Peyer's patch (tissue), 4 donors: ENCODE measurements around the gene AKT1. TPM values are rescaled to one million over a fixed set of nuclear protein-coding genes. Genes with fewer than 3 reads are reported as not detected.
A peak's percentile ranks its signal among the peaks of the same experiment; 100 is the strongest.

Source experiments
- DNase-seq, 3 donors: peaks; one replicate each; pipeline ENCODE4 v3.0.0-alpha.2; 2017 to 2019
- H3K27ac ChIP-seq, 4 donors: fragments of 200-600 bp; sonication (generic); one replicate each; pipeline ENCODE4 v1.5.1; 2016 to 2019
- H3K27me3 ChIP-seq, 2 donors: fragments of 200-600 bp; sonication (generic); one replicate each; pipeline ENCODE4 v1.5.1; 2019
- H3K36me3 ChIP-seq, 3 donors: fragments of 200-600 bp; sonication (generic); one replicate each; pipeline ENCODE4 v1.5.1; 2016 to 2019
- H3K4me1 ChIP-seq, 4 donors: fragments of 200-600 bp; sonication (generic); one replicate each; pipeline ENCODE4 v1.5.1; 2016 to 2019
- H3K4me3 ChIP-seq, 4 donors: fragments of 200-600 bp; sonication (generic); 1 replicate in 3 of 4; 2 replicates in 1 of 4; pipeline ENCODE4 v1.5.1; 2016 to 2019; ENCODE audit warnings: mild to moderate bottlenecking in 1 of 4
- H3K9me3 ChIP-seq, 4 donors: fragments of 200-600 bp; sonication (generic); one replicate each; pipeline ENCODE4 v1.5.1; 2016 to 2019; ENCODE audit warnings: mild to moderate bottlenecking in 1 of 4
- CTCF ChIP-seq, 6 experiments: fragments of 450-650 bp in 4 of 6; fragments of 200-600 bp in 2 of 6; sonication (generic) in 1 of 6; IDR thresholded peaks; one replicate each; pipeline ENCODE4 v1.5.1; 2017 to 2019; ENCODE audit warnings: antibody characterized with exemption in 6 of 6, mild to moderate bottlenecking in 3 of 6, moderate library complexity in 1 of 6
- POLR2A ChIP-seq, 2 donors: fragments of 450-650 bp; IDR thresholded peaks; one replicate each; pipeline ENCODE4 v1.5.1; 2017; ENCODE audit warnings: antibody characterized with exemption in 2 of 2, mild to moderate bottlenecking in 2 of 2, moderate library complexity in 2 of 2
- total RNA-seq, 4 donors: library from RNA; depleted of rRNA; stranded (reverse); fragments of >200 nt; gene quantifications; one replicate each; pipeline ENCODE4 v1.1.0, GENCODE V29; 2016

The AKT1 gene
- total RNA-seq, 4 donors from 2014 or later: 85.6 to 259 (median 111) TPM

DNA sequence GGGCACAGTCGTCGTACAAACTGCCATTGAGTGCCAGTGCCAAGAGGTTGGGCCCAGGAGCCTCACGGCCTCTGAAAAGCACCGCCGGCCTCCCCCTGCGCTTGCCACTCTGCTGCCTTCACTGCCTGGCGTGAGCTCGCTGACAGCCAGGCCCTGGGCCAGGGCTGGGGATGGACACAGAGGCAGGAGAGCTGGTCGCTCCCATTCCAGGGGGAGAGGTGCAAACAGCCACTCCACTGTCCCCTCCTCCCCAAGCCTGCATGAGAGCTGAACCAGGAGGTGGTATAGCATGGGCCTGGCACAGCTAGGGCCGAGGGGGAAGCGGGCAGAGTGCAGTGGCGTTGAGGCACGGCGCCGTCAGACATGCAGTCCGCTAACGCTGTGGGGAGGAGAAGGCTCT is 66.9 kb downstream of the AKT1 start:
- H3K36me3 ChIP-seq: no peaks in the 10 kb centered on the region
- H3K27me3 ChIP-seq: no peaks in the 10 kb centered on the region
- no peak for TF ChIP-seq POLR2A (IDR thresholded peaks at IDR 0.05)
- no peak for TF ChIP-seq CTCF (IDR thresholded peaks at IDR 0.05)
- no peaks in the 10 kb centered on the region for H3K9me3 ChIP-seq
- H3K27ac ChIP-seq: no peak overlapping the region
- H3K4me1 ChIP-seq: peaks cover 4 to 32% (median 12%) of the 10 kb centered on the region in 4 donors
- no peak for DNase-seq
- H3K4me3 ChIP-seq: no peak overlapping the region

GRCh38 chr14:104726600-104727451 is 68.7 kb downstream of the AKT1 start:
- Histone ChIP-seq H3K4me3 (no peak overlapping the region), H3K36me3 (no peaks in the 10 kb centered on the region), H3K9me3 (no peaks in the 10 kb centered on the region), H3K27me3 (no peaks in the 10 kb centered on the region), H3K27ac (no peak overlapping the region), H3K4me1 (peaks cover 6 to 37% (median 14%) of the 10 kb centered on the region in 4 donors)
- no peak for DNase-seq
- TF ChIP-seq CTCF (IDR thresholded peaks at IDR 0.05): no peak
- TF ChIP-seq POLR2A (IDR thresholded peaks at IDR 0.05): no peak

DNA sequence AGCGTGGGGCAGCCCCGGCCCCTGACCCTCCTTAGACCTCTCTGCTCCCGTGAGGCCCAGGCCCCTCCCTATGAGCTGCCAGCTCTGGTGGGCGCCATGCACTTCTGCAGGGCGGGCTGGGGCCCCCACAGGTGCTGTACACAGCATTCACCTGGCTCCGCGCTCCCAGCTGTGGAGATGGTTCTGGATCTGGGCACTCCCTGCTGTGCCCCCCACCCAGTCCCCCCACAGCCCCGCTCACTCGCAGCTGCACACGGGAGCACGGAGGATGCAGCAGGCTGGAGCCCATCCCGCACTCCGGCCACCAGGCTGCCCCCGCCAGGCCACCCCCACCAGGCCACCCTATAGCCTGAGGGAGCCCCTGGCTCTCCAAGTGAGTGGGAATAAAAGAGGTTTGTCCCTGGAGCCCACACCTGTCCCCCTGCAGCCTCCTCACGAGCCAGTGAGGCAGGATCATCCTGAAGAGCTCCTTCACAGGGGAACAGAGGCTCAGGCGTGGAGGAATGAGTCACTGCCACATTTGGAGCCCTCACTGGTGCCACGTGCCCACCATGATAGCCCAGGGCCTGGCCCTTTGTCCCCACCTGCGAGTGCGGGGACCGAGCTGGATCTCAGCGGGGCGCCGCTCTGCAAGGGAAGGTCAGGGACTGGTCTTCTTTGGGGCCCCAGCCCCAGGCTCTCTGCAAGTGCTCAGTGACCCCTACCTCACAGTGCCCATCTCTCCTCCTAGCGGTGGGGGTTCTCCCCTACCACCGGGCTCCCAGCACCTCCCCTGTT is 69.6 kb downstream of the AKT1 start:
- Histone ChIP-seq H3K9me3 (no peaks in the 10 kb centered on the region), H3K27me3 (no peaks in the 10 kb centered on the region), H3K4me1 (peaks cover 6 to 39% (median 14%) of the 10 kb centered on the region in 4 donors), H3K4me3 (no peak overlapping the region), H3K36me3 (no peaks in the 10 kb centered on the region), H3K27ac (no peak overlapping the region)
- DNase-seq: no peak
- TF ChIP-seq CTCF (IDR thresholded peaks at IDR 0.05): no peak
- no peak for TF ChIP-seq POLR2A (IDR thresholded peaks at IDR 0.05)

DNA sequence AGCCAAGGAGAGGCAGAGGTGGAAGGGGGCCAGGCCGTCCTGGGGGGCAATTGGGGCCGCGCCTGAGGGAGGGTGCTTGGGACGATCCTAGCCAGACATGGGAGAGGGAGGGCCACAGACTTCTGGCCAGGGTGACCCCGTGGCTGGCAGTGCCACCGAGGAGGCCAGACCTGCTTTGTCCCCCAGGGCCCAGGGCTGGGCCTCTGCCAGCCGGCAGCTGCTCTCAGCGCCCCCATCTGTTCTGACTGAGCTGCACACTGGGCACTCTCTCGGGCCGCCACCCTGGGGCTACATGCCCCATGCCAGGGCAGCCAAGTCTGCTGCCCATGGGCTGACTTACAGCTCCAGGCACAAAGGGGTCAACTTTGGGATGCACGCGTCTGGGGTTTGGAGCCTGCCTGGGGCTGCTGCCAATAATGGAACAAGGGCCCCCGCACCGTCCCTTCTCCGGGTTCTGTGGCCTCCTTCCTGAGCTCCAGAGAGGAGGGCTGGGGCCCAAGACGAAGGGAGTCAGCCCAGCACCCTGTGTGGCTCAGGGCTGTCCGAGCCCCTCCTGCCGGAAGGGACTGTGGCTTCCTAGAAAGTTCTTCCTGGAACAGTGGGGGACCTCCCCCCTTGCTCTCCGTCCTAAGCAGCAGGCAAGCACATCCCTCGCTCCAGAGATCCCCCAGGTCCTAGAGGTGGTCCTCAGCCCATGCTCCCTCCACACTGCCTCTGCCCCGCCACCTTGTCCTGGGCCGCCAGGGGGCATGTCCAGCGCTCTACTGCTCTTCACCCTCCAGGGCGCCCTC is 70.4 kb downstream of the AKT1 start:
- no peaks in the 10 kb centered on the region for H3K9me3 ChIP-seq
- H3K36me3 ChIP-seq: no peaks in the 10 kb centered on the region
- peak overlapping the region in 3 of 4 donors; percentile 4 to 68 (median 8) for H3K27ac ChIP-seq
- peak overlapping the region in 2 of 4 donors; percentile 88 to 91 for H3K4me3 ChIP-seq
- peaks cover 6 to 39% (median 14%) of the 10 kb centered on the region in 4 donors for H3K4me1 ChIP-seq
- H3K27me3 ChIP-seq: no peaks in the 10 kb centered on the region
- no peak for DNase-seq
- no peak for TF ChIP-seq POLR2A (IDR thresholded peaks at IDR 0.05)
- TF ChIP-seq CTCF (IDR thresholded peaks at IDR 0.05): peak in 2 of 6 experiments; percentile 6 to 23

DNA sequence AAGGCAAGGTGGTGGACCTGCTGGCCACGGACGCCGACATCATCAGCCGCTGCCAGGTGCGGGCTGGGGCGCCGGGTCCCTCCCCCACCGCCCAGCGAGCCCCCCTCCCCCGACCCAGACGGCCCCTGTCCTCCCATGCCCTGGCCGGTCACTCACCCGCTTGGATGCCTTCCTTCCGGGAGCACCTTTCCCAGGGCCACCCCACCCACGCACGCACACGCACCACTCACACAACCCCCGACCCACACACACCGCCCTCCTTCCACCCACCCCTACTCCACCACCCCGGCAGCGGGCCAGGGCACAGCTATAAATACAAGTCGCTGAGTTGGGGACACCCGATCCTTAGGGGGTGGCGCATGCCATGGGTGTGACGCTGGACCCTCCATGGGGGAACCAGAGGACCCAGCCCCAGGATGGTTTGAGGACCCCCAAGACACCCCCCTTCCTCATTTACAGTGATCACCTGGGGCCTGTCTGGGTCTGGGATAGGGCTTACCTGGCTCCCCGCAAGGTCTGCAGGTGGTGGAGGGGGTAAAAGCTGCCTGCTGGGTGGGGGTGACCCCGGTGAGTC is 71.1 kb downstream of the AKT1 start:
- Histone ChIP-seq H3K27me3 (no peaks in the 10 kb centered on the region), H3K4me3 (peak overlapping the region; percentile 64 to 94 (median 90)), H3K36me3 (peaks cover 0 to 5% (median 0%) of the 10 kb centered on the region in 3 donors), H3K9me3 (no peaks in the 10 kb centered on the region), H3K27ac (peak overlapping the region; percentile 68 to 88 (median 72)), H3K4me1 (peaks cover 6 to 39% (median 14%) of the 10 kb centered on the region in 4 donors)
- TF ChIP-seq CTCF (IDR thresholded peaks at IDR 0.05) (no peak), POLR2A (IDR thresholded peaks at IDR 0.05) (no peak)
- DNase-seq: peak in 2 of 3 donors; percentile 66 to 68
